Keratinocyte (primary cell): Measurements from ENCODE around the gene F7. TPM values are rescaled to one million over a fixed set of nuclear protein-coding genes. Genes with fewer than 3 reads are reported as not detected.

Source experiments
- DNase-seq: peaks from one replicate; pipeline ENCODE4 v3.0.0-alpha.2; 2011; ENCODE audit warnings: low read depth, missing footprints, low spot score
- FAIRE-seq: peaks from 2 replicates; lab custom pipeline; 2011; peaks lifted over from hg19 to GRCh38; lab: Jason Lieb, UNC
- H2AFZ ChIP-seq: 2 replicates; pipeline ENCODE4 v1.6.0; 2012; ENCODE audit warnings: low read length, control low read depth, inconsistent platforms; ENCODE audit not compliant: control insufficient read depth
- H3K27ac ChIP-seq: 2 replicates; pipeline ENCODE4 v1.5.1; 2011; ENCODE audit warnings: low read length; ENCODE audit not compliant: control insufficient read depth, insufficient read depth
- H3K27me3 ChIP-seq: 3 replicates; pipeline ENCODE4 v1.6.0; 2011; ENCODE audit warnings: low read length; ENCODE audit not compliant: control insufficient read depth, insufficient read depth; ENCODE audit errors: extremely low read depth
- H3K36me3 ChIP-seq, 2 experiments: 2 replicates in 1 of 2; 3 replicates in 1 of 2; pipeline ENCODE4 v1.5.1; 2011; ENCODE audit warnings: low read length in 2 of 2, mild to moderate bottlenecking in 1 of 2; ENCODE audit not compliant: control insufficient read depth in 2 of 2, insufficient read depth in 2 of 2; ENCODE audit errors: extremely low read depth in 1 of 2
- H3K4me1 ChIP-seq: 3 replicates; pipeline ENCODE4 v1.5.1; 2011; ENCODE audit warnings: low read length; ENCODE audit not compliant: control insufficient read depth, insufficient read depth; ENCODE audit errors: extremely low read depth
- H3K4me2 ChIP-seq: 3 replicates; pipeline ENCODE4 v1.6.0; 2011; ENCODE audit warnings: low read depth, low read length; ENCODE audit not compliant: control insufficient read depth, insufficient read depth; ENCODE audit errors: extremely low read depth
- H3K4me3 ChIP-seq, 3 experiments: fragments of 200-600 bp in 1 of 3; sonication (generic) in 1 of 3; 2 replicates in 2 of 3; 3 replicates in 1 of 3; pipeline ENCODE4 v1.5.1; 2011 to 2016; ENCODE audit warnings: low read length in 3 of 3, mild to moderate bottlenecking in 3 of 3, control low read depth in 2 of 3, inconsistent platforms in 1 of 3, low read depth in 1 of 3, mixed read lengths in 1 of 3, mixed run types in 1 of 3, moderate library complexity in 1 of 3; ENCODE audit not compliant: control insufficient read depth in 2 of 3, insufficient read depth in 2 of 3; ENCODE audit errors: extremely low read depth in 1 of 3
- H3K79me2 ChIP-seq: 2 replicates; pipeline ENCODE4 v1.6.0; 2012; ENCODE audit warnings: low read length; ENCODE audit not compliant: control insufficient read depth, insufficient read depth
- H3K9ac ChIP-seq: 3 replicates; pipeline ENCODE4 v1.6.0; 2011; ENCODE audit warnings: low read length; ENCODE audit not compliant: control insufficient read depth, insufficient read depth; ENCODE audit errors: extremely low read depth
- H3K9me1 ChIP-seq: 3 replicates; pipeline ENCODE4 v1.6.0; 2011; ENCODE audit warnings: low read length; ENCODE audit not compliant: control insufficient read depth, insufficient read depth; ENCODE audit errors: extremely low read depth
- H3K9me3 ChIP-seq: 2 replicates; pipeline ENCODE4 v1.5.1; 2012; ENCODE audit warnings: low read depth, low read length; ENCODE audit not compliant: control insufficient read depth
- H4K20me1 ChIP-seq: 3 replicates; pipeline ENCODE4 v1.6.0; 2011; ENCODE audit warnings: low read length; ENCODE audit not compliant: control insufficient read depth, insufficient read depth; ENCODE audit errors: extremely low read depth
- EZH2 ChIP-seq: IDR thresholded peaks from one replicate; pipeline ENCODE4 v1.6.1; 2012; ENCODE audit warnings: inconsistent platforms, mild to moderate bottlenecking, low read length, moderate library complexity
- dilution Hi-C: fragments of 300-500 bp; cut with MboI; formaldehyde crosslinking; loops from one replicate; pipeline ENCODE4 v1.7.0; 2020; ENCODE audit warnings: low sequenced_read_pairs; ENCODE audit not compliant: extremely low pct_ligation_motif_present
- polyA plus RNA-seq, 5 experiments: library from polyadenylated mRNA; depleted of rRNA in 3 of 5; stranded (reverse) in 3 of 5; stranded (forward) in 1 of 5; unstranded in 1 of 5; fragments of >200 nt; gene quantifications; 1 replicate in 1 of 5; 2 replicates in 3 of 5; 3 replicates in 1 of 5; pipeline versions ENCODE4 v1.2.1 to v1.2.3, GENCODE V29; 2011 to 2012; ENCODE audit warnings: missing spikeins in 2 of 5, low read depth in 1 of 5, low replicate concordance in 1 of 5
- TF ChIP-seq, protein P1 (sequence below), 3 experiments: IDR thresholded peaks in 1 of 3; conservative IDR thresholded peaks in 1 of 3; optimal IDR thresholded peaks in 1 of 3; 2 replicates in 2 of 3; 3 replicates in 1 of 3; pipeline versions ENCODE3 to v1.5.1; 2011; ENCODE audit warnings: low read length in 3 of 3, mild to moderate bottlenecking in 3 of 3, moderate library complexity in 2 of 3, control low read depth in 1 of 3, inconsistent platforms in 1 of 3; ENCODE audit not compliant: insufficient read depth in 2 of 3; ENCODE audit errors: extremely low read depth in 1 of 3

F7 gene
- polyA plus RNA-seq, 1 donor (not counting 4 experiments of a cell fraction or from before 2014, with no cell fraction given): not detected

DNA sequence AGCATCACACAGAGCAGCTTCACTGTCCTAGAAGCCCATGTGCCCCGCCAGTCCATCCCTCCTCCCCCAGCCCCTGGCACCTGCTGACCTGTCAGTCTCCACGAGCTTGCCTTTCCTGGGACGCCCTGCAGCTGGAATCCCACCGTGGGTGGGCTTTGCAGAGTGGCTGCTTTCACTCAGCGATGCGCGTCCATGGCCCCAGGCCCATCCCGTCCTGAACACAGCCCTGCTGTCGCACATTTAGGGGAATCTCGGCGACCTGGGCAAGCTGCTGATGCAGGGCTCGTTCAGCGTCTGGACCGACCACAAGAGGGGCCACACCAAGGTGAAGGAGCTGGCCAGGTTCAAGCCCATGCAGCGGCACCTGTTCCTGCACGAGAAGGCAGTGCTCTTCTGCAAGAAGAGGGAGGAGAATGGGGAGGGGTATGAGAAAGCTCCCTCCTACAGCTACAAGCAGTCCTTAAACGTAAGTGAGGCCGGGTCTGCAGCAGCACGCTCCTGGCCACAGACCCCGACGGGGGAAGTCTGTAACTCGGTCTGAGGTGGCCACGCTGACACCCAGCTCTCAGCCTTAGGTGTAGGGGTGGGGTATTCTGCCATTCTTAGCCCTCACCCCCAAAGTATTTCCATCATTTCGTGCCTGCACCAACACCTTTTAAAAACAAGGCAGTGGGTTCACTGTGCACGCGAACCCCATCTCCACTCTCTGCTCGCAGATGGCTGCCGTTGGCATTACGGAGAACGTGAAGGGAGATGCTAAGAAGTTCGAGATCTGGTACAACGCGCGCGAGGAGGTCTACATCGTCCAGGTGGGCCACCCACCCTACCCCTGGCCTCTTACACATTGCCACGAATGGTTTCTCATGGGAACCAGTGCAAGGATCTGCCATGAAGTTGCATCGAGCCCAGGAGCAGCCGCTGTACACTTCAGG lies 18.3 kb upstream of the F7 start:
- no peak for FAIRE-seq
- Histone ChIP-seq H2AFZ (no peak overlapping the region), H3K79me2 (no peaks in the 10 kb centered on the region), H3K9ac (no peak overlapping the region), H3K27me3 (peaks cover 6% of the 10 kb centered on the region), H3K9me3 (no peaks in the 10 kb centered on the region), H3K9me1 (no peaks in the 10 kb centered on the region), H3K4me1 (no peaks in the 10 kb centered on the region), H3K4me2 (no peak overlapping the region), H3K36me3 (no peaks in the 10 kb centered on the region), H3K27ac (no peak overlapping the region), H3K4me3 (no peak overlapping the region), H4K20me1 (no peaks in the 10 kb centered on the region)
- no peak for DNase-seq
- TF ChIP-seq EZH2: no peak
- TF ChIP-seq, protein P1, sequence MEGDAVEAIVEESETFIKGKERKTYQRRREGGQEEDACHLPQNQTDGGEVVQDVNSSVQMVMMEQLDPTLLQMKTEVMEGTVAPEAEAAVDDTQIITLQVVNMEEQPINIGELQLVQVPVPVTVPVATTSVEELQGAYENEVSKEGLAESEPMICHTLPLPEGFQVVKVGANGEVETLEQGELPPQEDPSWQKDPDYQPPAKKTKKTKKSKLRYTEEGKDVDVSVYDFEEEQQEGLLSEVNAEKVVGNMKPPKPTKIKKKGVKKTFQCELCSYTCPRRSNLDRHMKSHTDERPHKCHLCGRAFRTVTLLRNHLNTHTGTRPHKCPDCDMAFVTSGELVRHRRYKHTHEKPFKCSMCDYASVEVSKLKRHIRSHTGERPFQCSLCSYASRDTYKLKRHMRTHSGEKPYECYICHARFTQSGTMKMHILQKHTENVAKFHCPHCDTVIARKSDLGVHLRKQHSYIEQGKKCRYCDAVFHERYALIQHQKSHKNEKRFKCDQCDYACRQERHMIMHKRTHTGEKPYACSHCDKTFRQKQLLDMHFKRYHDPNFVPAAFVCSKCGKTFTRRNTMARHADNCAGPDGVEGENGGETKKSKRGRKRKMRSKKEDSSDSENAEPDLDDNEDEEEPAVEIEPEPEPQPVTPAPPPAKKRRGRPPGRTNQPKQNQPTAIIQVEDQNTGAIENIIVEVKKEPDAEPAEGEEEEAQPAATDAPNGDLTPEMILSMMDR (optimal IDR thresholded peaks at IDR 0.05 in 1 of 3, IDR thresholded peaks at IDR 0.05 in 1 of 3, conservative IDR thresholded peaks at IDR 0.05 in 1 of 3; ENCODE audit: extremely low read depth in 1 of 3, insufficient read depth in 2 of 3, low read length in 3 of 3): no peak
- dilution Hi-C loops: no loop called here

- FAIRE-seq: no peak
- no peak for TF ChIP-seq EZH2
- TF ChIP-seq, protein P1 (optimal IDR thresholded peaks at IDR 0.05 in 1 of 3, IDR thresholded peaks at IDR 0.05 in 1 of 3, conservative IDR thresholded peaks at IDR 0.05 in 1 of 3; ENCODE audit: extremely low read depth in 1 of 3, insufficient read depth in 2 of 3, low read length in 3 of 3): no peak
- Histone ChIP-seq H3K4me2 (no peak overlapping the region), H3K36me3 (no peaks in the 10 kb centered on the region), H3K27me3 (peaks cover 2% of the 10 kb centered on the region), H4K20me1 (no peaks in the 10 kb centered on the region), H3K79me2 (no peaks in the 10 kb centered on the region), H3K9me1 (no peaks in the 10 kb centered on the region), H3K4me3 (no peak overlapping the region), H3K27ac (no peak overlapping the region), H2AFZ (no peak overlapping the region), H3K4me1 (no peaks in the 10 kb centered on the region), H3K9me3 (no peaks in the 10 kb centered on the region), H3K9ac (no peak overlapping the region)
- DNase-seq: no peak
- dilution Hi-C loops: no loop called here
Observed at GRCh38 chr13:113087923-113088690, 17.5 kb upstream of the F7 start.
